Renal cortex interstitium (tissue), 15 donors: ENCODE measurements around the gene C1orf115. TPM values are rescaled to one million over a fixed set of nuclear protein-coding genes. Genes with fewer than 3 reads are reported as not detected.
"Not testable (repeated sequence)": the region's sequence is repeated elsewhere in the genome, so short reads cannot be mapped to it uniquely, and the experiment has no call there.

Experiments
- DNase-seq, 11 donors: peaks; one replicate each; pipeline ENCODE4 v3.0.0-alpha.2; 2013; ENCODE audit warnings: low read depth in 9 of 11, low spot score in 4 of 11; ENCODE audit errors: extremely low read depth in 1 of 11
- long read RNA-seq, 16 experiments: transcript quantifications; one replicate each; lab custom pipeline, GENCODE V29; 2026
- polyA plus RNA-seq, 3 donors: library from polyadenylated mRNA; unstranded; fragments of 120-200 nt; gene quantifications; one replicate each; pipeline ENCODE4 v1.2.1, GENCODE V29; 2013; ENCODE audit not compliant: insufficient read length in 3 of 3

C1orf115 gene, protein sequence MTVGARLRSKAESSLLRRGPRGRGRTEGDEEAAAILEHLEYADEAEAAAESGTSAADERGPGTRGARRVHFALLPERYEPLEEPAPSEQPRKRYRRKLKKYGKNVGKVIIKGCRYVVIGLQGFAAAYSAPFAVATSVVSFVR
- polyA plus RNA-seq: 10 to 100 TPM; 25.6 to 27.3 (median 26.0) TPM
- long read RNA-seq, donor 1, transcript C1orf115-201 (2 exons, 3,413 nt): major isoform, 13 of 13 reads
- long read RNA-seq, donor 1, partial matches to known transcripts: 0 of 13 reads
- long read RNA-seq, donor 1, other reads (novel, unspliced or antisense): 0 of 13 reads
- long read RNA-seq, donor 2, transcript C1orf115-201 (2 exons, 3,413 nt): major isoform, 17 of 17 reads
- long read RNA-seq, donor 2, partial matches to known transcripts: 0 of 17 reads
- long read RNA-seq, donor 2, other reads (novel, unspliced or antisense): 0 of 17 reads
- long read RNA-seq, donor 3, transcript C1orf115-201 (2 exons, 3,413 nt): major isoform, 22 of 22 reads
- long read RNA-seq, donor 3, partial matches to known transcripts: 0 of 22 reads
- long read RNA-seq, donor 3, other reads (novel, unspliced or antisense): 0 of 22 reads
- long read RNA-seq, donor 4, transcript C1orf115-201 (2 exons, 3,413 nt): major isoform, 9 of 9 reads
- long read RNA-seq, donor 4, partial matches to known transcripts: 0 of 9 reads
- long read RNA-seq, donor 4, other reads (novel, unspliced or antisense): 0 of 9 reads
- long read RNA-seq, donor 5: 0 reads
- long read RNA-seq, donor 6, transcript C1orf115-201 (2 exons, 3,413 nt): major isoform, 13 of 13 reads
- long read RNA-seq, donor 6, partial matches to known transcripts: 0 of 13 reads
- long read RNA-seq, donor 6, other reads (novel, unspliced or antisense): 0 of 13 reads
- long read RNA-seq, donor 7, transcript C1orf115-201 (2 exons, 3,413 nt): major isoform, 12 of 42 reads
- long read RNA-seq, donor 7, partial matches to known transcripts: 30 of 42 reads
- long read RNA-seq, donor 7, other reads (novel, unspliced or antisense): 0 of 42 reads
- long read RNA-seq, donor 8, transcript C1orf115-201 (2 exons, 3,413 nt): major isoform, 13 of 47 reads
- long read RNA-seq, donor 8, partial matches to known transcripts: 34 of 47 reads
- long read RNA-seq, donor 8, other reads (novel, unspliced or antisense): 0 of 47 reads
- long read RNA-seq, donor 9, transcript C1orf115-201 (2 exons, 3,413 nt): major isoform, 7 of 18 reads
- long read RNA-seq, donor 9, partial matches to known transcripts: 11 of 18 reads
- long read RNA-seq, donor 9, other reads (novel, unspliced or antisense): 0 of 18 reads
- long read RNA-seq, donor 10, transcript C1orf115-201 (2 exons, 3,413 nt): major isoform, 10 of 29 reads
- long read RNA-seq, donor 10, partial matches to known transcripts: 19 of 29 reads
- long read RNA-seq, donor 10, other reads (novel, unspliced or antisense): 0 of 29 reads
- long read RNA-seq, donor 11, transcript C1orf115-201 (2 exons, 3,413 nt): major isoform, 9 of 28 reads
- long read RNA-seq, donor 11, partial matches to known transcripts: 19 of 28 reads
- long read RNA-seq, donor 11, other reads (novel, unspliced or antisense): 0 of 28 reads
- long read RNA-seq, donor 12, partial matches to known transcripts: 0 of 3 reads
- long read RNA-seq, donor 12, other reads (novel, unspliced or antisense): 0 of 3 reads
- long read RNA-seq, donor 13, transcript C1orf115-201 (2 exons, 3,413 nt): major isoform, 19 of 19 reads
- long read RNA-seq, donor 13, partial matches to known transcripts: 0 of 19 reads
- long read RNA-seq, donor 13, other reads (novel, unspliced or antisense): 0 of 19 reads
- long read RNA-seq, donor 14, transcript C1orf115-201 (2 exons, 3,413 nt): major isoform, 10 of 10 reads
- long read RNA-seq, donor 14, partial matches to known transcripts: 0 of 10 reads
- long read RNA-seq, donor 14, other reads (novel, unspliced or antisense): 0 of 10 reads
- long read RNA-seq, donor 15, partial matches to known transcripts: 0 of 4 reads
- long read RNA-seq, donor 15, other reads (novel, unspliced or antisense): 0 of 4 reads
- long read RNA-seq, donor 16, transcript C1orf115-201 (2 exons, 3,413 nt): major isoform, 26 of 26 reads
- long read RNA-seq, donor 16, partial matches to known transcripts: 0 of 26 reads
- long read RNA-seq, donor 16, other reads (novel, unspliced or antisense): 0 of 26 reads

DNA sequence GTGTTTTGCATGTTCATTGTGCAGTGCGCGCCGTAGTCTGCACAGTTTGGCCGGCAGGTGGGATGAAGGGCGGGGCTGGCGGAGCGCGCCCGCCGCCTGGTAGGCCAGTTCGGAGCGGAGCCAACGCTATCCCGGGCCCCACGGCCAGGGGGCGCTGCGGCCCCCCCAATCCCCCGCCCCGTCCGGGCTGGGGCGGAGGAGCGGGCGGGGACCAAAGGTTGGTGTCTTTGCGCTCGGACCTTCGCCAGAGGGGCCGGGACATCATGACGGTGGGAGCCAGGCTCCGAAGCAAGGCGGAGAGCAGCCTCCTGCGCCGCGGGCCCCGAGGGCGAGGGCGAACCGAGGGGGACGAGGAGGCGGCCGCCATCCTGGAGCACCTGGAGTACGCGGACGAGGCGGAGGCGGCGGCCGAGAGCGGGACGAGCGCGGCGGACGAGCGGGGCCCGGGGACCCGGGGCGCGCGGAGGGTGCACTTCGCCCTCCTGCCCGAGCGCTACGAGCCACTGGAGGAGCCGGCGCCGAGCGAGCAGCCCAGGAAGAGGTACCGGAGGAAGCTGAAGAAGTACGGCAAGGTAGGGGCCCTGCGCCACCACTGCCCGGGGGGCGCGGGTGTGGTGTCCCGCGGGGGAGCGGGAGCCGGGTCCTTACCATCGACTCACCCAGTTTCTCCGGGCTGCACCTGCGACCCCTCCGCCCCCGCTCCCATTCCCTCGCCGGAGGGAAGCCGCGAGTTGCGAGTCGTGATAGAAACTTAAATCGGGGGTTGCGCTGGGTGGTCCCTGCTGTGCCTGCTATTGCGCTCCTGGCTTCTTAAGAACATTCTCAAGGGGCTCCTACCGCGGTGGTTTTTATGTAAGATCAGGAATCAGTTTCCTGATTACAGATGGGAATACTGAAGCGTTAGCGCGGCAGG lies at the start of gene C1orf115:
Gene C1orf115 (plus strand): TSS at position 224 of the 913 bp plus-strand sequence. CDS start 40 bp downstream, at position 264.
- peak; percentile 43 to 77 (median 70) for DNase-seq

DNA sequence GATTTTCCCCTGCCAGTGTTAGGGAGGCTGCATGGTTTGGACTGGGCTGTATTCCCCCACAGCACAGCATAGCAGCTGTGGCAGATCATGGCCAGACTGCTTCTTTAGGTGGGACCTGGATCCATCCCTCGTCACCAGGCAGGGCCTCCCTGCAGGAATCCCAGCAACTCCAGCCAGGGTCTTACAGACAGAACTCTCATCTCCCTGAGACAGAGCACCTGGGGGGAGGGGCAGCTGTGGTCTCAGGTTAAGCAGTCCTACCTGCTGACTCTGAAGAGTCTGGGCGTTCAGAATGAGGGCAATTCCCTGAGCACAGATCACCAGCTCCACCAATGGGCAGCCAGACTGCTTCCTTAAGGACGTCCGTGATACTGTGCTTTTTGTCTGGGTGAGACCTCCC lies 47.9 kb upstream of the C1orf115 start:
- no peak for DNase-seq

DNA sequence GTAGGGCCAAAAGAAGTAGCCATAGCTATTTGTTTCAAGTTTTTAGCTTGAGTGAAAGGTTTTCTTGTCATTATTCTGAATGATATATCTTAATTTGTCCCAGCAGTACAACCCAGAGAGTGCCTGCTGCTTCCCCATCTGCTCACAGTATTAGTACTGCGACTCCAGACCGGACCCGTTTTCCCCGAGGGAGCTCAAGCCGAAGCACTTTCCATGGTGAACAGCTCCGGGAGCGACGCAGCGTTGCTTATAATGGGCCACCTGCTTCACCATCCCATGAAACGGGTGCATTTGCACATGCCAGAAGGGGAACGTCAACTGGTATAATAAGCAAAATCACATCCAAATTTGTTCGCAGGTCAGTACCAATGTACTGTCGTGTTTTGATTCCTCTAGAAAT lies 37.2 kb upstream of the C1orf115 start:
- DNase-seq: no peak

DNA sequence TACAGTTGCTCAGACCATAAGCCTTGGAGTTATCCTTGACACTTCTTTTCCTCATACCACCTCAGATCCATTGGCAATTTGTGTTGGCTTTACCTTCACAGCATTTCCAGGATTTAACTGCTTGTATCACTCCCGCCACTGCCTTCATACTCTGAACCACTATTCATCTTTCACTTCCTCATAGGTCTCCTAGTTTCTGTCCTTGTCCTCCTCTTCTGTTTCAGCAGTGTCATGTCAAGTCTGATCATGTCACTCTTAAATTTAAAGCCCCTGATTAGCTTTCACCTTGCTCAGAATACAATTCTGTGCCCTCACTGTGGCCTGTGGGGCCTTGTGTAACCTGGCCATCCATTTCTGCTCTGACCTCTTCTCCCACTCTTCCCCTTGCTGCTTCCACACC lies 34.7 kb upstream of the C1orf115 start:
- DNase-seq: no peak

DNA sequence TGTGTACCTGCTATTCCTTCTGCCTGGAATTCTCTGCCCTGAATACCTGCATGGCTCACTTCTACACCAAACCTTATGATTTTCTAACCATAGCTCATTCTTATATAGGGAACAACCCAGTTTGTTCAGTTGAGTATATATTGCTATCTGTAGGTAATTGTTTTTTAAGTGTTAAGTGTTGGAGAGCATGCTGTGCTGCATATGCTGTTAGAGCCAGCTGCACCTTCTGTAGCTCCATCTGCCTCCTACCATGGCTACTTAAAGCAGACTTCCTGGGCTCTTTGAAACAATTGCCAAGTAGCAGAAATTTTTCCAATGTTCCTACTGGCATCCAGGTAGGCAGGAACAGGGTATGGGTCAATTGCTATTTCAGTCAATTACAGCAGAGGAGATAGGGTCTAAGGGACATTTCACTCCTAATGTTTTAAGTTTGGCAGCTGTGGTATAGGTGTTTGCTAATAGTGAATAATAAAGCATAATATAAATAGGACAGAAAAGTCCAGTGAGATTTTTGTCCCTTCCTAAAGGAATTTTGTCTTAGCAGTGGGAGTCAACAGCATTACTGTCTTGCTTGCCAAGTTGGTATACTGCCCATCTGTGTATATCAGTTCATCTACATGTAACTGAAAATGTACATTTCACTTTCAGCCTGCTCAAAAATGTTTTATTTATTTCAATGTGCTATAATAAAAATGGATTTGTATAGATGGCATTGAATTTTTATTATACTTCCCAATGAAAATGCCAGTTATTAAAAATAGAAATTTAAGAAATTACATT lies 34.0 kb upstream of the C1orf115 start:
- no peak for DNase-seq

DNA sequence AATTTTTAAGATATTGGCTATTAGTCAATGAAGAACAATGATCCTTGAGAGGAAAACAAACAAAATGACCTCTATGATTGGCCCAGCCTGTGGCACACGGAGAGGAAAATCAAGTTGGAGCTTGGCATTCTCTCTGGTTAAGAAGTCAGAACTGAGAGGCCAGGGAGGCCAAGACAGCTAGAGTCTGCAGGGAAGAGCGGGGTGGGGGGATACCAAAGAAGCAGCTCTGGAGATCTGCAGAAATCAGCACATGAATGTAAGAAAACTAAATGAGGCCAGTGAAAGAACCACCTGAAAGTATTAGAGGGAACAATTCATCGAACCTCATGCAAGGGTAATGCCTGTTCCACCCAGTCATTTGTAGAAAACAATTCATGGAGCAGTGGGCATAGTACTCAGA lies 23.8 kb upstream of the C1orf115 start:
- DNase-seq: no peak

DNA sequence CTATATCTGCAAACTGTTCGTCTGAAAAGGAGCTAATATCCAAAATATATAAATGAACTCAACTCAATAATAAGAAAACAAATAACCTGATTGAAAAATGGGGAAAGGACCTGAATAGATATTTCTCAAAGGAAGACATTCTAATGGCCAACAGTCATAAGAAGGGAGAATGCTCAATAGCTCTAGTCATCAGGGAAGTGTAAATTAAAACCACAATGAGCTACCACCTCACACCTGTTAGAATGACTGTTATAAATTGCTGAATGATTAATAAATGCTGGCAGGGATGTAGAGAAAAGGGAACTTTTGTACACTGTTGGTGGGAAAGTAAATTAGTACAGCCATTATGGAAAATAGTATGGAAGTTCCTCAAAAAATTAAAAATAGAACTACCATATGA lies 21.2 kb upstream of the C1orf115 start:
- no peak for DNase-seq

DNA sequence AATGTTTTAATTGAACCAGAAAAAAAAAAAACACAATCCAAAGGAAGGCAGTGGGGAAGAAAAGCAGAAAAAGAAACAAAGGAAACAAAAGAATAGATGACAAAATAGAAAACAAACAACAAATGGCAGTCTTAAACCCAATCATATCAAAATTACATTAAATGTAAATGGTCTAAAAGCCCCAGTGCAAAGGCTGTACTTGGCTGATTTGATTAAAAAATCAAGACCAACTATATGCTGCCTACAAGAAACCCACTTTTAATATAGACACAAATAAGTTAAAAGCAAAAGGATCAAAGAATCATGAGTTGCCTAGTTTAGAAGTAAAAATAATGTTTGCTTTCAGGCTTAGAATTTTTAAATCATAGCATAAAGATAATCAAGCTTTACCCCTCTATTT lies 19.8 kb upstream of the C1orf115 start:
- DNase-seq: no peak

DNA sequence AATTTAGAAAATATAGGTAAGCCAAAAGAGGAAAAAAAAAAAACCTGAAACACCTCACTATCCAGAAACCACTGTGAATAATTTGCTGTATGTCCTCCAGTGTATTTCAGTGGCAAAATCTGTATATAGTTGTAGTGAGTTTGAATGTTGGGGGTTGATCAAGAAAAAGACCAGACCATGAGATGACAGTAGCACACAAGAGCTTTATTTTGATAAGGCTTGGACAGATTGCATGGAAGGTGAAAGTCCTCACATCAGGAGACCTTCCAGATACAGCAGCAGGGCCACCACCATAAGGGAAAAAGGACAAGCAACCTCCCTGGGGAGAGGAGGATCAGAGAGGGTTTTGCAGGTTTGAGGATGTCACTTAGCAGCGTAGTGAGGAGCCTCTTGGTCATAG lies 16.2 kb upstream of the C1orf115 start:
- DNase-seq: no peak

DNA sequence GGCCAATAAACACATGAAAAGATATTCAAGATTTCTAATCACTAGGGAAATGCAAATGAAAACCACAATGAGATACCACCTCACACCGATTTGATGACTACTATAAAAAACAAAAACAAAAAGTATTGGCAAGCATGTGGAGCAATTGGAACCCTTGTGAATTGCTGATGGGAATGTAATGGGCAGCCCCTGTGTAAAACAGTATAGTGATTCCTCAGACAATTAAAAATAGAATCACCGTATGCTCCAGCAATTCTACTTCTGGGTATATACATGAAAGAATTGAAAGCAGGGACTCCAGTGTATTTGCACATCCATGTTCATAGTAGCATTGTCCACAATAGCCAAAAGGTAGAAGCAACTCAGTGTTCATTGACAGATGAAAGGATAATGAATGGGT lies 12.9 kb upstream of the C1orf115 start:
- DNase-seq: no peak

DNA sequence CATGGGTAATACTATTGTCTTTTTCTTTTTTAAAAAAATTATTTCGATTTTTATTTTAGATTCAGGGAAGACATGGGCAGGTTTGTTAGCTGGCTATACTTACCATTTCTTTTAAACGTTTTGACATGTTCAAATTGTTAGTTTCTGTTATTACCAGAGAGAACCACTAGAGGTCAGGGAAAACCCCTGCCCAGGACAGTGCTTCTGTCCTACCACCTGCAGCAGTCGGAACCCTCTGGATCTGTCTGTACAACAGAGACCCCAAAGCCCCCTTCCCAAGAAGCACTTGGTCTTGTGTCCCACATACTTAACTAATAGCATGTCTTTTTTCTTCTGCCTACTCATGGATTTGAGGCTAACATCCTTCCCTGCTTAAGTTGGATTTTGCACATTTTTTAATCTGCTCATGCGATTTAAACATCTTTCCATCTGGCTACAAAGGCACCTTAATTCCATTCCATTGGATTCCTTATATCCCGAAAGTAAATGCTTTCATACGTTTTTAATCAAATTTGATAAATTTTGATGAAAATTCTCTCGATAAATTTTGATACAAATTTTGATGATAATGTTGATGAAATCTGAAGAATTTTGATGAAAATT lies 10.0 kb upstream of the C1orf115 start:
- peak in 5 of 11 donors; percentile 8 to 36 (median 23) for DNase-seq

DNA sequence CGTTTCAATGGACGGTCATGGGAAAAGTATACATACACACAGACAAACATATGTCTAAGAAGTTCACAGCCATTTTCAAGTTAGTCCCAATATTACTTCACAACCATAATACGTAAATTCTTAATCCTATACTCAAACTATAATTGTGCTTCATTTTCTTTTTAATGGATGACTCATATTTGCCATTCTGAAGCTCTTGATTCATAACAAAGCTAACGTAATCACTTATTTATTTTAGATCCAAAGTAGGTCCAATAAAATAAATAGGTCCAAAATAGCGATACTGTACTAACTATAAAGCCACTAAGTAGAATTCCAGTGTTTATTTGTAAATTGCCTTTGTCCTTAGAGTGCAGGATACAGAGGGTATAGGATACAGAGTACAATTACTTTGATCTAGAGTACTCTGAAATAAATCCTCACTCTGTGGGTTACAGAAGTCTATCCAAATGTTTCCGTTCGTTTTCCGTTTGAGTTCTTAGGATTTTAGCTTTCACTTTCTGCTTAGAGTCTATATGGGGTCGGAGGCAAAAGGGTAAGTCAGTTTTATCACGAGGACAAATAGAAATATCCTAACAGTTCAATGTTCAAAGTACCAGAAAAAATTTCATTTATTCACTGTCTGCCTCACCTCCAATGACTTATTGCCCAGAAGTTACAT lies 8.8 kb upstream of the C1orf115 start:
- no peak for DNase-seq

DNA sequence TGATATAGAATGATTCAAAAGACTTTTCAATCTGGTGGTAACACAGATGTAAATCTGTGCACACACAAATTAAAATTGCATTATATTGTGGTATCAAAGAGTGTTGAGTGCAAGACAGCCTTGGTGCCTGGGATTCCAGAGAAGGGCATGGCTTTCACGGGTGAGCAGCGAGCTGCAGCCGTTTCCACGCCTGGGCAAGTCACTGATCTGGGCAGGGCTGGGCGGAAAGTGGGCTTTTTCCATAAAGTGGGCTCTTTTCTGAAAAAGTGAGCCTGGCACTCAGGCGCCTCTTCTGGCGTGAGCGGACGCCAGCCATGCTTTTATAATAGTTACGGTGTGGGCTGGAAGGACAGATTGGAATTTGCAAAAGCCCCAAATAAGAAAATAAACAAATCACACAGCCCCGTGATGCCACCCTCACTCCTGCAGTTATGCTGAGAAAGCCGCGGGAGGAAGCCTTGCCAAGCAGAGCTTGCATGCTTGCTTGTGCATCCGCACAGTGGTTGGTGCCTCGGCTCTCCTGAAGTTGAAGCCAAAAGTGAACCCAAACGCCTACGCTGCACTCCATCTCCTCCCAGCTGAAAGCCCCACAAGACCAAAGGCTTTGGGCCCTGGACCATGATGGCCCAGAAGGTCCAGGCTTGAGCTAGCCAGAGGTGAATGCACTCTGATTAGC lies 7.1 kb upstream of the C1orf115 start:
- no peak for DNase-seq

DNA sequence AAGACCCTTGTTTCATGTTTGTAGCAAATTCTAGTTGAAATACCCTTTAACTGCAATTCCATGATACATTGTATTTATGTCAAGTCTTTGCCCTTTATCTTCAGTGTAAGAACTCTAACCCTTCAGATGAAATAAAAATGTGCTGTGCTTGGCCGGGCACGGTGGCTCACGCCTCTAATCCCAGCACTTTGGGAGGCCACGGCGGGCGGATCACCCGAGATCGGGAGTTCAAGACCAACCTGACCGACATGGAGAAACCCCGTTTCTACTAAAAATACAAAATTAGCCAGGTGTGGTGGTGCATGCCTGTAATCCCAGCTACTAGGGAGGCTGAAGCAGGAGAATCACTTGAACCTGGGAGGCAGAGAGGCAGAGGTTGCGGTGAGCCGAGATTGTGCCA lies 6.4 kb upstream of the C1orf115 start:
- not testable (repeated sequence) for DNase-seq
